Uterus (tissue), 4 donors: ENCODE results near the gene GLOD4. TPM values are rescaled to one million over a fixed set of nuclear protein-coding genes. Genes with fewer than 3 reads are reported as not detected.
"Not testable (repeated sequence)": the region's sequence is repeated elsewhere in the genome, so short reads cannot be mapped to it uniquely, and the experiment has no call there.

Source experiments
- DNase-seq, 2 donors: peaks; one replicate each; pipeline ENCODE4 v3.0.0-alpha.2; 2019 to 2020
- H3K27ac ChIP-seq, 2 donors: fragments of 200-600 bp; sonication (generic); 1 replicate in 1 of 2; 2 replicates in 1 of 2; pipeline ENCODE4 v1.5.1; 2016 to 2018
- H3K27me3 ChIP-seq, 2 donors: fragments of 200-600 bp; sonication (generic); one replicate each; pipeline ENCODE4 v1.5.1; 2018 to 2019; ENCODE audit warnings: control low read depth in 1 of 2
- H3K36me3 ChIP-seq, 2 donors: fragments of 200-600 bp; sonication (generic); one replicate each; pipeline ENCODE4 v1.5.1; 2019; ENCODE audit warnings: control low read depth in 1 of 2
- H3K4me1 ChIP-seq, 2 donors: fragments of 200-600 bp; sonication (generic); one replicate each; pipeline ENCODE4 v1.5.1; 2018 to 2019; ENCODE audit warnings: control low read depth in 1 of 2
- H3K4me3 ChIP-seq, 2 donors: fragments of 200-600 bp; sonication (generic); 1 replicate in 1 of 2; 2 replicates in 1 of 2; pipeline ENCODE4 v1.5.1; 2018 to 2019; ENCODE audit warnings: mild to moderate bottlenecking in 1 of 2
- H3K9me3 ChIP-seq, 2 donors: fragments of 200-600 bp; sonication (generic); one replicate each; pipeline ENCODE4 v1.5.1; 2019; ENCODE audit warnings: control low read depth in 1 of 2
- CTCF ChIP-seq, 4 experiments: fragments of 200-600 bp in 2 of 4; fragments of 450-650 bp in 2 of 4; sonication (generic) in 2 of 4; IDR thresholded peaks; one replicate each; pipeline ENCODE4 v1.5.1; 2016 to 2019; ENCODE audit warnings: antibody characterized with exemption in 4 of 4, mild to moderate bottlenecking in 2 of 4, moderate library complexity in 1 of 4
- POLR2A ChIP-seq, 2 donors: fragments of 450-650 bp; IDR thresholded peaks; one replicate each; pipeline ENCODE4 v1.6.1; 2016; ENCODE audit warnings: antibody characterized with exemption in 2 of 2, mild to moderate bottlenecking in 1 of 2, moderate library complexity in 1 of 2
- intact Hi-C: fragments of 100-400 bp; cut with DNase I; formaldehyde crosslinking; loops from one replicate; pipeline ENCODE4 v1.15.1; 2023; ENCODE audit warnings: low total_unique reads
- total RNA-seq, 4 donors: library from RNA; depleted of rRNA in 3 of 4; stranded (reverse); fragments of >200 nt in 3 of 4; gene quantifications; one replicate each; pipeline versions ENCODE4 v1.1.0 to v1.2.4, GENCODE V29; 2014 to 2023
- donor health status: DM: yes; HTN: yes; CAD: no.

The GLOD4 gene
- total RNA-seq, 4 donors from 2014 or later = 16.4 to 77.4 (median 35.8) TPM

- H3K36me3 ChIP-seq = no peaks in the 10 kb centered on the region
- H3K9me3 ChIP-seq = no peaks in the 10 kb centered on the region
- no peak overlapping the region for H3K4me3 ChIP-seq
- H3K27me3 ChIP-seq = no peaks in the 10 kb centered on the region
- TF ChIP-seq POLR2A (IDR thresholded peaks at IDR 0.05) (no peak), CTCF (IDR thresholded peaks at IDR 0.05) (no peak)
- no peaks in the 10 kb centered on the region for H3K4me1 ChIP-seq
- intact Hi-C loops = no loop called here
- no peak for DNase-seq
- H3K27ac ChIP-seq = no peak overlapping the region
Observed at GRCh38 chr17:806781-807522, 24.9 kb upstream of the GLOD4 start.

GRCh38 chr17:806346-806745, 24.3 kb upstream of the GLOD4 start:
- intact Hi-C loops = no loop called here
- TF ChIP-seq CTCF (IDR thresholded peaks at IDR 0.05) = no peak
- TF ChIP-seq POLR2A (IDR thresholded peaks at IDR 0.05) = no peak
- H3K4me1 ChIP-seq = no peaks in the 10 kb centered on the region

GRCh38 chr17:805886-806285, 23.8 kb upstream of the GLOD4 start:
- H3K9me3 ChIP-seq, H3K4me3 ChIP-seq, intact Hi-C loops, H3K4me1 ChIP-seq, DNase-seq, H3K27ac ChIP-seq, H3K27me3 ChIP-seq, H3K36me3 ChIP-seq: not testable (repeated sequence)

More at GRCh38 chr17:806346-806745, 24.3 kb upstream of the GLOD4 start:
- H3K36me3 ChIP-seq = no peaks in the 10 kb centered on the region
- H3K27ac ChIP-seq = no peak overlapping the region
- no peak overlapping the region for H3K4me3 ChIP-seq
- DNase-seq = no peak
- H3K9me3 ChIP-seq = no peaks in the 10 kb centered on the region
- no peaks in the 10 kb centered on the region for H3K27me3 ChIP-seq

GRCh38 chr17:804541-805435, 22.7 kb upstream of the GLOD4 start:
- DNase-seq = no peak
- intact Hi-C loops = no loop called here
- Histone ChIP-seq H3K9me3 (no peaks in the 10 kb centered on the region), H3K27ac (no peak overlapping the region), H3K27me3 (no peaks in the 10 kb centered on the region), H3K4me3 (no peak overlapping the region), H3K36me3 (no peaks in the 10 kb centered on the region), H3K4me1 (no peaks in the 10 kb centered on the region)
- TF ChIP-seq POLR2A (IDR thresholded peaks at IDR 0.05) (no peak), CTCF (IDR thresholded peaks at IDR 0.05) (no peak)

- no peak overlapping the region for H3K27ac ChIP-seq
- no peaks in the 10 kb centered on the region for H3K36me3 ChIP-seq
- intact Hi-C loops = no loop called here
Observed at GRCh38 chr17:802901-803881, 21.1 kb upstream of the GLOD4 start.

More at GRCh38 chr17:802901-803881, 21.1 kb upstream of the GLOD4 start:
- no peak overlapping the region for H3K4me3 ChIP-seq
- DNase-seq = peak in 1 of 2 donors; percentile 40
- no peaks in the 10 kb centered on the region for H3K27me3 ChIP-seq
- H3K9me3 ChIP-seq = no peaks in the 10 kb centered on the region
- no peaks in the 10 kb centered on the region for H3K4me1 ChIP-seq
- no peak for TF ChIP-seq CTCF (IDR thresholded peaks at IDR 0.05)
- no peak for TF ChIP-seq POLR2A (IDR thresholded peaks at IDR 0.05)
